Islet of Langerhans (tissue), 1 donor: ENCODE measurements around the gene FBN1.

Experiments
- FAIRE-seq: peaks from one replicate; lab custom pipeline; 2011; peaks lifted over from hg19 to GRCh38; lab: Jason Lieb, UNC

FBN1 gene

DNA sequence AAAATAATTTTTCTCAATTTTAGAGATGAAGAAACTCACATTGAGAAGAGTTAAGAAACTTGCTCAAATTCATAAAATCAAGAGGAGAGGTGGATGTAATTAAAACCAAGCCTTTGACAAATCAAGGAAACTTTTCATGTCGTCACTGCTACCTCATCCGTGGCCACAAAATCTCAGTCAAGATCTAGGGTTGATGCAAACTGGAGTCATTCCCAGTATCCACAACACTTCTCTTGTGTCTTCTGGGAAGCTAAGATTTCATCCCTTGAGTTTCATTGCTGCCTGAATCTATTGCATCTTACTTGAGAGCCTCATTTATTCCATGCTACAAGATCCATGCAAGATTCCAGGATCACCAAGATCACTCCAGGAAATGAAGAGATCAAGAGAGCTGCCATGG lies 5.4 kb upstream of the FBN1 start:
- no peak for FAIRE-seq

DNA sequence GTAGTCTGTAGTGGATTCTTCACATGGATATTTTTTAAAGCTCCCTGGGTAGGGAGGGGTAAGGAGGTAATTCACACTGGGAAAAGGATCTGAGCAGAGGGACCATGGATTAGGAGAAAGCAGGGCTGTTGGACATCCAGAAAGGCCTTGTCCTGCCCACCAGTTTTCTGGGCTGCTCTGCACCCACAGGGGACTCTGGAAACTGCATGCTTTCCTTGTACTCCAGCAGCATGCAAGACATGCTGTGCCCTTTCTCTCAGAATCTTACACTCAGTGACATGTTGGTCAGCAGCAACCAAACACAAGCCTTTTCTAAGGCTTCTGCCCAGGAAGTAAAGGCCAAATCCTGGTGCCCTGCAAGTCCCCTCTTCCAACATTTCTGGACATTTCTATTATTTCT lies 2.5 kb upstream of the FBN1 start:
- no peak for FAIRE-seq

DNA sequence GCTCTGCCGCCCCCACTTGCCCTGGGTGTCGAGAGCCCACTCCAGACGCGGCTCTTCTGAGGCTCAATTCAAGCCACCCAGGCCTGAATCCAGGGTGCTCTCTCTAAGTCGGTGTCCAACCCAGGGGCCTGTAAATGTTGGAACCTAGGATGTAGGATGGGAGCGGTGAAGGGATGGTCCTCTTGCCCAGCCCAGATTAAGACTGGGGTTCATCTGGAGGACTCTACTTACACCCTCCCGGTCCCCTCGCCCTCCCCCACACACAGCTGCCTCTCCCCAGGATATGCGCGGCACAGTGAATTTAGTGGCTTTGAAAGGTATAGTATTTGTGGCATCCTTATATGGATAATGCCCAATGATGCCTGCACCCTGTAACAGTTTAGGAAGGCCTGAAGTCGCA lies 822 bp upstream of the FBN1 start:
- FAIRE-seq = no peak

DNA sequence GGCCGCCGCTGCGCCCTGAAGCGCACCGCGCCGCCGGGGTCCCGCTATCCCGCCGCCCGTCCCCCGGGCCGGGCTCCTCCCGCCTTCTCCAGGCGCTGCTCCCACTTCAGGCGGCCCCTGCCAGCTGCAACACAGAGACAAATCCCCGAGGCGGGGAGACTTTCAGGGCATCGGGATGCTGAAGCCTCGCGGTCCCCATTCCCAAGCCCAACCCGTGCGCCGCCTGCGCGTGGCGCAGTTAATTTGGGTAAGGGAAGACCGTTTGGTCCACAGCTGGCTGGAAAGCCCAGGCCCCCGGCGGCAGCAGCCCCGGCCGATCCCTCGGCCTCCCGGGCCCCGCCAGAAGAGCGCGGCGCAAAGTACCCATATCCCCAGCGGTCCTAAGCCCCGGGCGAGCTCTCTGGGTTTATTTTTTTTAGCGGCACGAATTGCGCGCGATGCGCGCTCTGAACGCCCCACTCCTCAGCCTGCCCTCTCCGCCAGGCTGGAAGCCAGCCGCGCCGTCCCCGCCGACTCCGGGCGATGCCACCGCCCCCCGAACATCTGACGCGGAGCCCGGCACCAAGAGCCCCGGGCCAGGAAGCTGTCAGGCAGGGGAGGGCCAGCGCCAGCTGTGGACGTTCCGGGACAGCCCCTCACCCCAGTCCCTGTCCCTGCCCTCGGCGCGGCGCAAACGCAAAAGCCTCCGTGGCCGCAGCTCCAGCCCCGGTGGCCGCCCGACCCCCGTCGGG lies 517 bp downstream of the FBN1 start:
- no peak for FAIRE-seq

DNA sequence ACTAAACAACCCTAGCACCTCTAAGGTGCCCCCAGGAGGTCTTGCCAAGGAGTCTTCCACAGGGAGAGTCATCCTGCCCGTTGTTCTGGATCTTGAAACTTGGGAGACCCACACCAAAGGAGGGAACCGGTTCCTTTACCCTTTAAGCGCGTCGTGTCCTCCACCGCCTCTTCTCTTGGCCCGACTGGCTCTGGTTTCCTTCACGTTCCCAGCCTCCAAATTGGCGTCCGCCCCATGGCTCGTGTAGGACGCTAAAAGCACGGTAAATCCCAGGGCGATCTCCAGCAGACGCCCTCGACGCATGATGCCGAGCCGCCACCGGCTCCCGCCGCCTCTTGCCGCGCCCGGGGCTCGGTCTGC lies 1.1 kb downstream of the FBN1 start:
- no peak for FAIRE-seq

DNA sequence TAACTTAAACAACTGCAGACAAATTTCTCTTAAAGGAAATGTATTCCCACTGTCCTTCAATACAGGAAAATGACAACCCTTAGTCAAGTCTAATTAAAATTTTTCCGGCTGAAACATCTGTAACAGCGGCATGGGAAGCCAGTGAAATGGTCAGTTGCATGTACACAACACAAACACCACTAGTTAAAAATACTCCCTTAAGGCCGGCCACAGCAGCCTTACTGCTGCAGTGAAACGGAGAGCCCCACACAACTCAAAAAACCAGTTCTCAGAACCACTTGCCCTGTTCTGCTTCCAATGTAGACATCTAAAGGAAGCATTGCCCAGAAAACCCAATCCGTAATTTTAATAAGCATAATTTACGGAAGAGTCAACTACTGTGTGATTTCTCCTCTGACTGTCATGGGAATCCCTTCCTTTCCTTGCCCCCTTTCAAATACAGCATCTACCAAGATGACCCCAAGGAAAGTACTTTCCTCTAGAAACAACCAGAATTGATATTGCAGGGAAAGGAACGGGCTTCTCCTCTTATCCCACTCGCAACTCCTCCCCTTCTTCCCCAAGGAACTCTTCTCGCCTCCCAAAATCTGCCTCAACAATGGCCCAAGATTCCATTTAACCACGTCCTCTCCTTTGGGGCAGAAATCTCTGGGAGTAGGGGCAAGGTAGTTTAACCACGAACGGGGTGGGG lies 1.6 kb downstream of the FBN1 start:
- no peak for FAIRE-seq

DNA sequence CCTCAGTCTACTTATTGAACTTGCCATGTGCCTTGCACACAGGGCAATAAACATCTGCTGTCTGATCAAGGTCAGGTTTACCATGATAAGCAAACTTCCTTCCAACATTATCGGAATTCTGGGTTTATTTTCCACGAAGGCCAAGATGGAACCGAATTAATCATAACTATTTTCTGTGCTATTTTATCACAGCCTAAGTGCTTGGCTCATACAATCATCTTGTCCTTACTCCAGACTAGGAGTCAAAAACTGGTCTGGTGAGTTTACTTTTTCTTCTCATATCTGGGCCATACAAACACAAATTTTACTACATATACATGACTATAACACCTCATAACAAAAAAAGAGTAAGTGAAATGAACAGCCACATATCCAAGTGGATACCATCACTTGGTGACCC lies 2.3 kb downstream of the FBN1 start:
- no peak for FAIRE-seq

DNA sequence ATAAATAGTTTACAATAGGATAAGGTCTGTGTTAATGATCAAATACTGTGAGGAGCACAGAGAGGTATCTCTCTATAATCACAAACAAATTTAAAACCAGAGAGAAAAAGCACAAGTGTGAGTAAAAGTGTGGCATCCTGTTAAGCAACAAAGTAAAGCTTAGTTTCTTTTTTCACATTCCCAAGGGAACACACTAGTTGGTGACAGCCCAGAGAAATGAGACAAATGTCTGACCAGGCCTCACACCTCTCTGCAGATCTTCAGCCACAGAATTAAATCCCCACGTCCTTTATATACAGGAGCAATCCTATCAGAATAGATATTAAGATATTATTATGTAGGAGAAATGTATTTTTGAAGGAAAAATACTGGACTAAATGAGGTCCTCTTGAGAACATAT lies 2.7 kb downstream of the FBN1 start:
- no peak for FAIRE-seq

DNA sequence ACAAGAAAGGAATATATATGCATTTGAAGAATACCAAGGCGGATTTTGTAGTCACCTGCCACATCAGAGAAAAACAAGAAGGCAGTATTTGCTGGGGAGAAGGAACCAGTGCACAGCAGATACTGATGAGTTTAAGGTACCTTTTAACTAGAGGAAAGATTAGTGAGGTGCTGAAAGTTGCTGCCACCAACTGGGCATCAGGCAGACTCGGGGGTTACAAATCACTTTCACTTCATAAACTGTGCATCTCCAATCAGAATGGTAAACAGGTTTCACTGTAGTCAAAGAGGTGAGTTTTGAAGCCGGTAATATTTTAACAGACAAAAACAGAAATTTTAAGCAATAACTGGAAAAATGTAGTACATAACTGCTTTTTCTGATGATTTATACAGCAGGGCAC lies 4.1 kb downstream of the FBN1 start:
- no peak for FAIRE-seq

DNA sequence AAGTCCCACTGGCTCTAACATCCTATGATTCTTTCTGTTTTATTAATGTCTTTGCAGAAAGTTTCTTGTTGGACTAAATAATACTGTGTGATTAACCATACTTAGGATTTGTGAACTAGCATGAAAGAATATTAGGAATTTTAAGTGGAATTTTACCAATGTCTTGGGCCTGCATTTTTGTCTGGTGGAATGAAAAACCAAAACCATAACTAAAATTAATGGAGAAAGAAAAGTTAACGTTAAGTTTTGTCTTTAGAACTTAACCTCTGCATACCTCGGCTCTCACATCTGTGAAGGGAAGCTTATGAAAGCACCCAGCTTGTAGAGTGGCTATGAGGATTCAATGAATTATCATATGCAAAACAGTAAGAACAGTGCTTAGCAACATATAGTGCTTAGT lies 6.5 kb downstream of the FBN1 start:
- no peak for FAIRE-seq

DNA sequence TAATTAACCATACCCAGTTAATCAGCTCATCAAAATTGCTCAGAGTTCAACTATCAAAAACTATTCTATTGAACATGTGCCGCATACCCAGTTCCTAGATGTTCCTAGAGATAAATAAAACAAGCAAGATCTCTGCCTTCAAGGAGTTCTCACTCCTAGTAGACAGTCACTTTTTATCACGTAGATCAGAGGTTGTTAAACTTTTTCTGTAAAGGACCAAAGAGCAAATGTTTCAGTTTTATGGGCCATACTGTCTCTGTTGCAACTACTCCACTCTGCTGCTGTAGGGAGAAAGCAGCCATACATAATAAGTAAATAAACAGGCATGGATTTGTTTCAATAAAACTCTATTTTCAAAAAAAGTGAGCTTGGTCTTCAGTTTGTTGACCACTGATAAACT lies 7.9 kb downstream of the FBN1 start:
- FAIRE-seq = no peak

DNA sequence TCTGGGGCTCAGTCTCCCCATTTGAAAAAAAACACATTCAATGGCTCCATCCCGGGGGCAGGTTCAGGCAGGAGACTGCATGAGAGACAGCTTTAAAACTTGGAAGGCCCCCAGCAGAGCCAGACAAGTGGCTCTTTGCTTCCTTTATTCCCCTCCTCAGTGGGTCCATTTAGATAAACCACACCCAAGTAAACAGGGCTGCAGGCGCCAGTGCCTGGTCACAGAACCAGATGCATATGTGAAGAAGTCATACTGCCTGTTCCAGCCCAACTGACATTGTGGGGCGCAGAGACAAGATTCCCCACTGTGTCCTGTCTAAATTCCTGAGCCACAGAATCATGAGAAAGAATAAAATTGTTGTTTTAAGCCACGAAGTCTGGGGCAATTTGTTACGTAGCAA lies 9.0 kb downstream of the FBN1 start:
- no peak for FAIRE-seq

DNA sequence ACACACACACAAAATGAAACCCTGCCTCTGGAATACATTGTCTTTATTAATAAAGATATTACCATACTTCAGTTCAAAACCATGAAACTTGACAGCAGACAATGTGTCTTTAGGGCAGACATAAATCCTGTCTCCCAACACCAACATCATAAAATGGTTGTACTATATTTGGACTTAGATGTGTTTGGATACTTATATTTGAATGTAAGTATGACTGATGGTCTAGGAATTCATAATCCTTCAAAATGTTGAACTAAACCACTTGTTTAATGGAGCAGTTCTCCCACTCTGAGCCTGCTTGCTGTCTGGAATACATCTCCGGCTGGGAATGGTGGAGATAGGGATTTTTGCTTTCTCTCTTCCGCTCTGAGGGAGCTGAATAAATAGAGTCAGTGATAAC lies 10.6 kb downstream of the FBN1 start:
- no peak for FAIRE-seq

DNA sequence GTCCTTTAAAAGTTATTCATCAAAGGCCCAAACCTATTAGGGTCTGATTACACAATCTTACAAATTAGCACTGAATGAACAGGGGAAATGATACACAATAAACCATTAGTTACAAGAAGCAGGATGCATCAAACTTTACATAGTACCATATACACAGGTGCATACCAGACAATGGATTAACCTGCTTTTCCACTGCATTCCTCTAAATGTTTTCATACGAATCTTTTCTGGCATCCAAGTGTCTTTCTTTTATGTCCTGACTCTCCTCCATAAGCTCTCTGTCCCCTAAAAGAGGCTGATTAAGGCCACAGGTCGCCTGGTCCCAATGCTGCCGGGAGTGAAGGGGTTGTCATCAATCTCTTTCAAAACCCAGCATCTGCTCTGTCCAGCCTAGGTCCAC lies 11.4 kb downstream of the FBN1 start:
- no peak for FAIRE-seq

DNA sequence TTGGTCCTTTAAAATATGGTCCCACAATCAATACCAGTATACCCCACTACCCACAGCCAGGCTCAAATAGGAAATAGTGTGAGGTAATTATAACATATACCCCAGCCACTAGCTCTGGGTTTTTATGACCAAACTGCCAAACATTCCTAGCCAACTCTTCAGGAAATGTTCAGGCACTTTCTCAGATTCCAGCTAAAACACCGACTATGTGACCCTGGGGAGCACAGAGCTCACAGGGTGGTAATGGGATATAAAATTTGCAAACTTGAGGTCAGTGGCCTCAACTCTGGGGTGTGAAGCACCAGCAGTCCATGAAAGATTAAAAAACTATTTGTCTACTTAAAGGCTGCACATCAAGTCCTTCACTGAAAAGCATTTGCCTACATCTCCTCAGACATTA lies 12.9 kb downstream of the FBN1 start:
- FAIRE-seq = no peak

DNA sequence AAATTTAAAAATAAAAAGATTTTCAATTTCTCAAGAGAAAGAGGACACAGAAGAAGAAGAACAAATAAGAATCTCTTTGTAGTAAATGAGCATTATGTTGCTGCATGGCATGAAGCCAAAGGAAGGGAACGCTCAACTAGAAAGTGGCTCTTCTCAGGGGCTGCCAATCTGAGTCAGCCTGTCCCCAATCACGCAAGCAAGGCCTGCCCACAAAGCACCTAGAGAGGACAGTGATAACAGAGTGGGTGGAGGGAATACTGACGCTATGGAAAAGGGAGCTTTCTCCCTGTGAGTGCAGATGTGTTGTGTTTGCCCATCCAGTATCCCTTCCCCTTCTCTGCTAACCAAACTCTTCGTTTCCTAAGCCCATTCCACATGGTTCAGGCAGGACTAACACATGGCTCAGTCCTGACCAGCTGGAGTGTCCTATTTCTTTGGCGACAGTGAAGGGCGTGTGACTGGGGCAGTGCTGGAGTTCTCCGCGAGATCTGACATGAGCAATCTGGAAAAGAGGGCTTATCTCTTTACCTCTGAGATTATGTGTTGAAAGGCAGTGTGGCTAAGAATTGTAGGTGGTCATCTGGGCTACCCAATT lies 14.2 kb downstream of the FBN1 start:
- no peak for FAIRE-seq

DNA sequence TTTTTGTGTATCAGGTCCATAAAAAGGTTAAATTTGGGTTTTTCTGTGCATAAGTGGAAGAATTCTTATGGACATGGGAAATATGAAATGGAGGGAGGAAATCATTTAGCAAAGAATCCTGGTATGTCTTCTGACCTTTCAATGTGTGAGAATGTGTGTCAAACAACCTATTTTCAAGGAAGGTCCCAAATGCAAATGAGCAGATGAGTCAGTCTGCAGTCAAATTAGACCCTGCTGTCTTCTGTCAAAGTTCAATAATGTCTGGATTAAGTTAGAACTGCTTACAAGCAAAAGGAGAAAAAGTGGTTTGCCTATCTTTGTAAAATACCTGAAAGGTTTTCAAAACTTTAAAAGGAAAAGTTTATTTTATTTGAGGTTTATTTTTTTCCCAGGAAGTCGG lies 15.3 kb downstream of the FBN1 start:
- FAIRE-seq = no peak

DNA sequence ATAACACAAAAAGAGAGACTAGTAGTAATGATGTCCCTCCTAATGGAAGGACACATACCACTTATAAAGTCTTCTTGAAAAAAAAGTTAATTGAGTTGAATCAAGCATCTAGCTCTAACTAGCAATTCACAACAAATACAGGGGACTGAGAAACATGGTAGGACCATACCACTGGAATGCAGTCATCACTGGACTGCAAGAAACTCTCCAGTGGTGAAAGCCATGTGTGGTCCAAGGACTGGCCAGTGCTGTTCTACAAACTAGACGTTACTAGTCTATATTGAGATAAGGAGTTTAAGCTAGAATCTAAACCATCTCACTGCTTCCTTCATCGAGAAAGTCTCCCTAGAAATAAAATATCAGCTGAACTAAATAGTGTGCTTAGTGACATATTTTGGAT lies 16.7 kb downstream of the FBN1 start:
- FAIRE-seq = no peak

DNA sequence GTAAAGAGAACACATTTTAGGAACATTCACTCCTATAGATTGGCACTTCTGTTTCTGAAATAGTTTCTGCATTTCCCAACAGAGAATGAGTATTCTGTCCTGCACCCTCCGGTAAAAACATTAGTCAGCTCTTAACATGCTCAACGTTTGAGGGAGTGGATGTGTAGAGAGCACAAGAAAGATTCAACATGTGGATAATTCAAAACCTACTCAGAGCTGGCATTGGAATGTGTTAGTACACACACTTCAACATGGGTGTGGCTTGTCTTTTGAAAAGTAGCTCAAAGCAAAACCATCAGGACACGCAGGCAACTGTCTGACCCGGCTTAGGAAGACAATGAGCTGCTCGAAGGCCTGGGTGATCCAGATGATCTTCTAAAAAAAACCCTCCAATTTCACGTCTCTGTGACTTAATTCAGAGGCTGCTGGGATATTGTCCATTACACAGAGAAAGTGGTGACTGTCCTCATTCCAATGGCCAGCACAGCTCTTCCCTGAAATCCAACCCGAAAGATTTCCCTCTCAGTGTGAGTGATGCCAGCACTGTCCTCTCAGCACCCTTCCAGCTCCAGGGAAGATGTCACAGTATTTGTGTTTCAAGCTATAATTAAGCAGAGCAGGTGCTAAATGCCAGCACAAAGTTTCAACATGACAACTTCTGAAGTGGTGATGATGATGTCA lies 18.1 kb downstream of the FBN1 start:
- FAIRE-seq = no peak

DNA sequence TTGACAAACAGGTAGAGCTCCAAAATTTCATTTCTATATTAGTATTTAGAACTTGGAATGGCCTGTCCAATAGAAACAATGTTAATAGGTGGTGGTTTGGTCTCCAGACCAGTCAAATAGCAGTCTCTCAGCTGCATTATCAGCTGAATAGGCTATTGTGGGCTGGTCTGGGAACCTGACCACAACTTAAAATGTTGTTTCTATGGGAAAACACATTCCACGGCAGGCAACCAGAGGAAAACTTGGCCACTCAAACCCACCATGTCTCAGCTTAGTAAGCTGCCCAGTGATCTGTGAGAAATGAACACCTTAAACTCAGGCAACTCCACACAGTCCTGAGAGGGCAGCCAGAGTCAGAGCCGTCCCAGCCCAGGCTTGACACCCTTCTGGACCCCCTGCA lies 20.4 kb downstream of the FBN1 start:
- no peak for FAIRE-seq

DNA sequence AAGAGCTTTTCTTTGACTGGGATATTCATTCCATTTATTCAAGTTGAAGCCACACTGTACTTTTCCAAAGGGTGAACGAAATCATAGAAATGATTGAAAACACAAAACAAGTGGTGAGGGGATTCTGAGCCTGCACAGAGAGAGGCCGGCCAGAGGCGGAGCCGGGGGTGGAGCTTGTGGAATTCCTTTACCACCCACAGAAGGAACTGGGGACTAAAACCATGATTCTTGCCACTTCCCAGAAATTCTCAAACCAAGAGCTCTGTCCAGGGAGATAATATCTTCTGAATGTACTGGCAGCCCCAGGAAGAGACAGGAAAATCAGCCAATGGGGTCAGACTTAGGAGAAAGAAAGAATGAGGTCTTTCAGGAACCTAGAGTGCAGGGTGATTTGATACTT lies 20.8 kb downstream of the FBN1 start:
- no peak for FAIRE-seq

DNA sequence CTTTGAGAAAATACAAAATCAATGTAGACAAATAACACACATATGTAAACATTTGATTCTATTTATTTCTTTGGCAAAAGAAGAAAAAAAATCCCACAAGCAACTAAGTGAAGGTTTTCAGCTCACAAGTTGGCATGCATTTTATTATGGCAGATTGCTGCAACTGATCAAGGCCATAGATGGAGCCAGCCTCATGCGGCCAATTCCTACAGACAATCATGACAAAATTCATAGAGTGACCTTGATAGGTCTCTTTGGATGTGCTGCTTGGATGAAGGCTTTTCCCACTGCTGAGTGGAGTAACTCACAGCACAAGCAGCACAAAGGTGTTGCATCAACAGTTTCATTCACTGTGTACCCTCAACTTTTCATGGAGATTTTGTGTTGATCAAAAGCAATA lies 22.1 kb downstream of the FBN1 start:
- no peak for FAIRE-seq

DNA sequence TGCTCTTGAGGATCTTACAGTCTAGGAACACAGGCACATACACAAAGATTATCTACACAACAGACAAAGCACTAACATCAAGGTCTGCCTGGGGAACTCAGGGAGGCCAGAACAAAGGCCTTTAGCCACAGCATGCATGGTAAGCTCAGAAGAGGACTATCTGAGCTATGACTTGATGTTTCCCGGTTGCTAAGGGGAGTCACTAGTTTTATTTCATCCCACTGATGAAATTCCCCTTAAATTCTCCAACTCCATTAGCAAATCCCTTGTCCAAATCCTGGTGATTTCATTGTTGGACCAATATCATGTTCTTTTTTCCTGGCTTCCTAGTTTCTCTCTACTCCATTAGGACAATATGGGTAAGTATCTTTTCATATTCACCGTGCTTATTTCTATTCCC lies 23.3 kb downstream of the FBN1 start:
- FAIRE-seq = no peak

DNA sequence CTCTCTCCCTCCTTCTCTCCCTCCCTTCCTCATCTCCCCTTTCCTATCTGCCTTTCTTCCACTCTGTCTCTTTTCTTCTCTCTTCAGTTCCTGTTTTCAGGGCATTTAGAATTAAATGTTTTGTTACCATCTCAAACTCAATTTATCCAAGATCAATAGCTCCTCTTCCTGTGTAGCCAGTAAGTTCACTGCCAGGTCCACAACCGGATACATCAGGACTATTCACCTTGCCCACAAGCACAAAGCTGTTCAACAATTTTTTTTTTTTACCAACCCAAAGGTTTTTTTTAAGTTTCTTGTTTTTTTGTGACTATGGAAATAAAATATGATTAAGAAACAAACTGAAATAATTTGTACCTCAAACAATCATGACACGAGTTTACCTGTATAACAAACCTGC lies 26.1 kb downstream of the FBN1 start:
- FAIRE-seq = no peak
